HuH-7.5 (cell line): Measurements from ENCODE around the gene CPXM2.
"Not testable (repeated sequence)": the region's sequence is repeated elsewhere in the genome, so short reads cannot be mapped to it uniquely, and the experiment has no call there.

Experiments used
- DNase-seq: peaks from one replicate; pipeline ENCODE4 v3.0.0; 2011; ENCODE audit warnings: low spot score

CPXM2 gene

DNA sequence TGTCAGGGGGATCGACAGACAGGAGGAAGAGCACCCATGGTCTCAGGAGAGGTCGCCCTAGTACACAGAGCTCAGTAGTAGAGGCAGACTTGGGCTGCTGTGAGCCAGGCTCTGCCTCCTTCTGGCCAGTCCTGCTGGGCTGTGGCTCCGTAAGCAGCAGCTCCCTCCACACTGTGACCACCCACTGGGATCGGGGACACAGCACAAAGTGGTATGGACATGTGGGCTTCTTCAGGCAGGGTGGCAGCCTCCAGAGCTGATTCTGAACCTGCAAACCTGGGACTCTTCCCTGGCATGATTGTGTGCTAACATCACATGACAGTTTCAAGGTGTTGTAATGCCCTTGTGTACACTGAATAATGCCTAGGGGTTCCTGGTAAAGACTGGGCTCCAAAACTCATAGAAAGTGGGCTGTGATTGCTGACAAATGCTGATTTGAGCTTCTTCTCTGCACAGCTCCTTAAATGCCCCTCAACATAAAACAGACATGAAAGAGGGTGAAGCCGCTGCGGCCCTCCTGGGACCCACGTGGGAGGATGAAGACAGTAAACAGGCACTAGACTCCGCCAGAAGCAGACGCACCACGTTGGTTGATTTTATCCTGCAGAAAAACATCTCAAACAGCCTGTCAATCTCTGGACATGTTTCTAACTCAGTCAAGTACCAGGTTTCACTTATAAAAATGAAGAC is 148.7 kb downstream of the CPXM2 start:
- no peak for DNase-seq

DNA sequence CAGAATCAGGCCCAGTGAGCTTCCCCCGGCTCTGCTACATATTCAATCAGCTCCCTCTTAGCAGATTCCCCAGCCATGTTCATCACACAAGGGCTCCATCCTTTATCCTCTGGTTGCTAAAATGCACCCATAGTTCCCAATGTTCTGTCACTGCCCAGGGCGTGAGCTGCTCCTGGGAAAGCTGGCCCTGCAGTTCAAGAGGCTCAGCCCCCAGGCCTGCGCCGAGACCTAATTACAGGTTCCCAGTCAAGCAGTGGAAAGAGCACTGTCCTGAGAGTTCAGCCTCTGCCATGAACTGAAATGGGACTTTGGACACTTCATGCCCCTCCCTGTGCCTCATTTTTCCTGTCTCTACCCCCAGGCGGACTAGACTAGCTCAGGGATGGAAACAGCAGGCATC is 149.9 kb downstream of the CPXM2 start:
- no peak for DNase-seq

DNA sequence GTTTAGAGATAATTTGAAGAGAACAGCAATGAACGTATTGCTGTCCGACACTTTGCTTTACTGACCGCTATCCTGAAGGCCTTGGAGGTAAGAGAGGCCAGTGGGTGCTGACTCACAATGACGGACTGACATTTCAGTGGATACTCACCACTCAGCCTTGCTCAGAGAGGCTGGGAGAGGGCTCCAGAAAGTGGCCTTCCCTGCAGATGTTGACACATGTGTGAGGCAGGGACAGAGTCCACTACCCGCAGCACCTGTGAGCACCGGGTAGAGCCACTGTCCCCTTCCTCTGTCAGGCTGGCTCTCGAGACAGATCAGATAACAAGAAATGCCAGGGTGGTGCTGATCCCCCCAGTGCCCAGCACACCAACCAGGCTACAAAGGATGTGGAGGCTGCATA is 150.5 kb downstream of the CPXM2 start:
- DNase-seq: no peak

DNA sequence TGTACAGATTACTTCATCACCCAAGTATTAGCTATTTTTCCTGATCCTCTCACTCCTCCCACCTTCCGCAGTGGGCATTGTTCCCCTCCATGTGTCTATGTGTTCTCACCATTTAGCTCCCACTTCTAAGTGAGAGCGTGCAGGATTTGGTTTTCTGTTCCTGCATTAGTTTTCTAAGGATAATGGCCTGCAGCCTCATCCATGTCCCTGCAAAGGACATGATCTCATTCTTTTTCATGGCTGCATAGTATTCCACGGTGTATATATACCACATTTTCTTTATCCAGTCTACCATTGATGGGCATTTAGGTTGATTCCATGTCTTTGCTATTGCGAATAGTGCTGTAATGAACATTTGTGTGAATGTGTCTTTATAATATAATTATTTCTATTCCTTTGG is 154.7 kb downstream of the CPXM2 start:
- not testable (repeated sequence) for DNase-seq

DNA sequence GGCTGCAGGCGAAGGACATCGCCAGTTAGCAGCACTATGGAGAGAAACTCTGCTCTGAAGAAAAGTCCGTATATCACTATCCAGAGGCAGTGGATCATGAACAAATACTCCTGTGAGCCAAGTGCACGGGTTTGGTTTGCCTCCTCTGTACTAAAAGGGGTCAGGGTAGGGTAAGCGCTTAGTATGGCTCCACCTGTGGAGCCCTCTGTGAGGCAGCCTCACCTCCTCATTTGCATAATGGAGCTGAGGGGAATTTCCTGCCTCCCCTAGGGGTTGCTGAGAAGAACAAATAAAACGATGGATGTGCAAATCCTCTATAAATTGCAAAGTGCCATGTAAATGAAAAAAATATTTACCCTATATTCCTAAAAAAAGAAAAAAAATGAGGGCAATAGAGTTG is 162.1 kb downstream of the CPXM2 start:
- no peak for DNase-seq

DNA sequence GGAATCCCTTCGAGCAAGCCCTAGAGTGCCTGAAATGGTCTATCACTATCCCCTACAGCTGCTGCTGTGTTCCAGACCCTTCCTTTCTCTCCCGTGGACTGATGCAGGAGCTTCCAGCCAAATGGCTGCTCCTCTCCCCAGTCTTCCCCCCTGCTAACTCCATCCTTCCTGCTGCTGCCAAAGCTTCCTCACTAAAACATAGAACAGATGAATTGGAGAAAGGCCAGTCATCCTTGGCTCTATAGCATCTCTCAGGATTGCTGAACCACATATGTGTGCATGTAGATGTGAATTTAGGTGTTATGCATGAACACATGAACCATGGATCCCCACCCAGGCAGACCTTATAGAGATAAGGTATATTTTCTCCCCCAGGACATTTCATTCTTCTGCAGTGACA is 164.8 kb downstream of the CPXM2 start:
- no peak for DNase-seq

DNA sequence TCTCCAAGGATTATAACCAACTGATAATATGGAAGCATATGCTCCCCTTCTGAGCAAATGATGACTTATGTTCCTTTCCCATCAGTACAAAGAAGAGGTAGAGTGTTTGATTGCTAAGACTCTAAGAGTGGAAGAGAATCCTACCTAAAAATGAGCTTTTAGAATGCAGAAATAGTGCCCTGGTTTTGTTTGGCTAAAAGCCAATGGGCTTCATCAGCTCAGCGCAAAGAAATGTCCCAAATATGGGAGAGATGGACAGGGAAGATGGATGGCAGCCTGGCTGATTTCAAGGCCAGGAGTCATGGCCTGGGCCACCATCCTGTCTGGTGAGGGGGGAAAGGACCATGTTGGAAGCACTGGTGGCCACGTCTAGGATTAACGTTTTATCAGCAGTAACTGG is 165.2 kb downstream of the CPXM2 start:
- DNase-seq: no peak

DNA sequence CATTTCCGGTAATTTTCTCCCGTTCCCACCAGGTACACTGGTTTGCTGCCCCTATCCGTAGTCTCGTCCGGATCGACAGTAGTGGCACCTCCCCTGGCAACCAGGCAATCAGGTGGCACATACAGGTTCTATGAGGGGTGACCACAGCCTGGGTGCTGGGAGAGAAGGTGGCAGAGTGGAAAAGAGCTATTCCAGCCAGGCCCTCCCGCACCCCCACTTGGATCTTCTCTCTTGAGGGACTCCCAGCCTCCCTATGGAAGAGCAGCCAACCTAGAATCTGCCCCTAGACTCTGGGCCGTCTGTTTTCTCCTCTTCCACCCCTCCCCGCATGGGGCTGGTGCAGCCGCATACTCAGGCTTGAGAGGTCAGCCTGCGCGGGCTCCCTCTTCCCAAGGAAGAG is 166.9 kb downstream of the CPXM2 start:
- DNase-seq: no peak

DNA sequence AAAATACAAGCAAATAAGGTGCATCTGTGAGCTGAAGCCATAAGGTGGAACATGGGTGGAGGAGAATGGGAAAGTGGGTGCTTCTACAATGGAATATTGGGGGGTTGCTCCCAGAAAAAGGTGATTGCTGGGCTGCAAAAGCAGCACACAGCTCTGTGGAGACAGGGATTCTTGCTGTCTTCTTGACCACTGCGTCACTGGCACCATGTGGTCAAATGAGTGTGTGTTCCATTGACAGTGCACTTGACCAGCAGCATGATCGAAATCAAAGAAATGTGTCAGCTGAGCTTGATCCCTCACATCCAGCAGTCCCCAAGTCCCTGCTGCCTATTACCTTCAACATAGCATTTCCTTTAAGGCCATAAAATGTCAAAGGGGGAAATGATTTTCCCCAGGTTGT is 169.3 kb downstream of the CPXM2 start:
- DNase-seq: no peak

DNA sequence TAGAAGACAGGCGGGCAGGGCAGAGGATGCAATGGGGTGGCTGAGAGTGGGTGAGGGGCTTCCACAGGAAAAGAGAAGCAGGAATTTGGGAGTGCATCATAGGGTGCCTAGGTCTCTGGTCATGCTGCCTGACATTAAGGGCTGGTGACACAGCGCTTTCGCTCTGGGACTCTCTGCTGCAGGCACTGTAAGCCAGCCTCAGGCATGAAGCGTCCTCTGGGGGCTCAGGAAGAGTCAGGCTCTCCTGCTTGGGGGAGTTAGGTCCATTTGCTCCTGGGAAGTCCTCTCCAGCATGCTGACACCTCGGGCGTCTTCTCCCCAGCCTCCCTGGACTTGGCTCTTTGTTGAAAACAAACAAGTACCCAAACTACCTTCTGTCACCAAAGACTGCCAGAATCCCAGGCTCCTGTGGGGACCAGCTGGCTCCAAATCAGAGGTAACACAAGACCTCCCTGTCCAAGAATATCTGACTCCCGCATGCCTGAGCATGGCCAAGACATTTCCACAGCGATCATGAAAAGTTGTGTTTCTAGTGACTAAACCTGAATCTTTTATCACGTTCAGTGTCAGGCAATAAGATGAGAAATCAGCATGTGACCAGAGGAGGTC is 170.1 kb downstream of the CPXM2 start:
- no peak for DNase-seq

DNA sequence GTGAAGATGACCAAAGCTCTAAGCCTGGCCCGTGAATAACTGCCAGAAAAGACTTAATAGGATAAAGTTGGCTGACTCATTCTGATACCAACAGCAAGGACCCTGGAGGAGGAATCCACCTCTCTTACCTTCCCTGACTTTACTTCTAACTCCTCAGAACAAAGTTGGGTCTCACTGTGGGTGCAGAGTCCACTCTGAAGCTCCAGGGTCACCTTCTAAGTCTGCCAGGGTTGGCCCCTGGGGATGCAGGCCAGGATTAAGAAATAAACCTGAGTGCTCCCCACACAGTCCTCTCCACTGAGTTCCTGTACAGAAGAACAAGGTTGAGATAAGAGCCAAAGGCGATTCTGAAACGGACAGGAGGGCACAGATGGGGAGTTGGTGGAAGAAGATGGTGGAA is 171.1 kb downstream of the CPXM2 start:
- no peak for DNase-seq

DNA sequence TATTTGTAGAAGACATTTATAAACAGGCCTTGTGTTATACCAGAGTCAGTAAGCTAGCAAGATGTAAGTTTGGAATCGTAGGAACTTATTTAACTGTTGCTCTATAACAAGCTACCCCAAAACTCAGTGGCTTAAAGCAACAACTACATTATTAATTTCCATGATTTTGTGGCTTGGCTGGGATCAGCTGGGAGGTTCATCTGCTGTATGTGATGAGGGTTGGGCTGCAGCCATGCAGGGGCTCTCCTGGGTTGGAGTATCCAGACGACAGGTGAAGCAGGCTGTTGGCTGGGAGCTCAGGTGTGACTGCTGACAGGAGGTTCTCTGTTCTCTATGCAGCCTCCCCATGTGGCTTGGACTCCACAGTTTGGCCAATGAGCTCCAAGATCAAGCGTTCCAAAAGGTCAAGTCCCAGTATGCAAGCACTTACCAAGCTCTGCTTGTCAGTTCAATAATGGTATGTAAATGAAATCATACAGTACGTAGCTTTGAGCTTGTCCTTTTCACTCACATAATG is 173.0 kb downstream of the CPXM2 start:
- DNase-seq: no peak

DNA sequence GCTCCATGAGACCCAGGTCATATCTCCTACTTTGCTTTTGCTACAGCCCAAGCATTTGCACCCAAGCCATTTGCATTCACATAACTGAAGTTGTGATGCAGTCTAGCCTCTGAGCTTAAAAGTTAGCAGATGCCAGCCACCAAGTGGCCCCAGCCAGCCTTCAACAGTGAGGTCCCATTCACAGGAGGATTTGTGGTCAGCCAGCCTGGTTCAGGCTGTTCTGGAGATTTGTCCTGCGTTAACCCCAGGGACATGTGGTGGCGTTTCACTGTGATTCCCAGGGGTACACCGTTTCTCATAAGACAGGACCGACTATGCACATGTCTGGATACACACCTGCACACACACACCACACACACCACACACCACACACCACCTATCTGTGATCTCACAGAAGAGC is 174.3 kb downstream of the CPXM2 start:
- no peak for DNase-seq

DNA sequence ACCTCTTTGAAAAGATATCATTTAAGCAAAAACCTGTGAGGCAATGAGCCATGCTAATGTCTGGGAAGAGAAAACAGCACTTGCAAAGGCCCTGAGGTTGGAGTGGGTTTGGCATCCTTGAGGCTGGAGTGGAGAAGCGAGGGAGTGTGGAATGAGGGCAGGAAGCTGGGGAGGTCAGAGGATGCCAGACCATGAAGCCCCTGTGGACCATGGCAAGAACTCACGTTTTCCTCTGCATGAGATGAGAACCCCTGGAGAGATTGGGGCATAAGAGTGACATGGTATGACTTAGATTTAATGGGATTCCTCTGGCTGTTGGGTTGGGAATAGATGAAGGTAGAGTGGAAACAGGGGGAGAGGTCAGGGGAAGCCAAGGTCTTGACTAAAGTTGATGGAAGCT is 176.1 kb downstream of the CPXM2 start:
- DNase-seq: no peak

DNA sequence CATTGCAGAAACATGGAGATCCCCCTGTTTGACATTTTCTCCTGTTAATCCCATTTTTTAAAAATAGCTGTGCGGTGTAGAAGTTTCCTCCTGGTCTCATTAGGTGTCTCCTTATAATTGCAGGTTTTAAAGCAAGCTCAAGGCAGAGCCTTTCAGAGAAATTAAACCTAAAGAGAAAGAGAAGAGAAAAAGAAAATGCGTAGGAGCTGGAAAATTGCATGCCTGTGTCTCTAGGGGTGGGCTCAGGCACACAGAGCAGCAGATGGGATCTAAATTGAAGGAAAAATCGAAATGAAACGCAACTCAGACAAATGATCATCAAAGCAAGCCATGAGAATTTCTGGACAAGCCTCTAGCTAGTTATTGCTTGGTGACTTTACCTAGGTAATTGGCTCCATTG is 185.4 kb downstream of the CPXM2 start:
- DNase-seq: no peak

DNA sequence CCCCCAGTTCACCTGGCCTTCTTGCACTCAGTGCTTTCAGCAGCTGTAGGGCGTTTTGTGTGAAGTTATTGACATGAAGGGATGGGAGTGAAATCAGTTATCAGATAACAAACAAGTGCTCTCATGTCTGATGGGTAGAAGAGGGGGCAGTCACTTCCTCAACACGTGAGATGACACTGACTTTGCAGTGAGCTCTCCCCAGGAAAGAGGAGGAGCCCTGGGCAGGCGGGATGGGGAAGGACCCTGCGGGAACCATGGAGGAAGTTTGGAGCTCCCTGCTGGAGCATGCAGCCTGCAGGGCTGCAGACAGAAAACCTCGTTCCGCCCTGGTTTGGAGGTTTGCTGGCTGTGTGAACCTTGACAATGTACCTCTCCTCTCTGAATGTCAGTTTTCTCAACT is 186.8 kb downstream of the CPXM2 start:
- DNase-seq: no peak

DNA sequence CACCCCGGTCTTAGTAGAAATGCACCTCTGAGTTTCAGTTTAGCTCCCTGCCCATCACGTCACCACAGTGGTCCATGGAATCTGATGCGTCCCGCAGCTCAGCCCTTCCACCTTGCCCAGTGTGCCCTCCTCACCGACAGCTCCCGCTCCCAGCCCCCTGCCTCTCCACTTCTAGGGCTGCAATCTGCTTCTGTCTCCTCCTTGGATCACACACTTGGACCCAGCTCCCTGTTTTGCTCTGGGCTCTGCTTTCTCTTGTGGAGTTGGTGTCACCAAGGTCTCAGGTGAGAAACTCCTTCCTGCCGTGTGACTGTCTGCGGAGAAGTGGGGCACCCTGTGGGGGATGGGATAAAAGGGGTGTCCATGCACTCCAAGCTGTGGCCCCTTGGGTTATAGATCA is 187.5 kb downstream of the CPXM2 start:
- DNase-seq: no peak

DNA sequence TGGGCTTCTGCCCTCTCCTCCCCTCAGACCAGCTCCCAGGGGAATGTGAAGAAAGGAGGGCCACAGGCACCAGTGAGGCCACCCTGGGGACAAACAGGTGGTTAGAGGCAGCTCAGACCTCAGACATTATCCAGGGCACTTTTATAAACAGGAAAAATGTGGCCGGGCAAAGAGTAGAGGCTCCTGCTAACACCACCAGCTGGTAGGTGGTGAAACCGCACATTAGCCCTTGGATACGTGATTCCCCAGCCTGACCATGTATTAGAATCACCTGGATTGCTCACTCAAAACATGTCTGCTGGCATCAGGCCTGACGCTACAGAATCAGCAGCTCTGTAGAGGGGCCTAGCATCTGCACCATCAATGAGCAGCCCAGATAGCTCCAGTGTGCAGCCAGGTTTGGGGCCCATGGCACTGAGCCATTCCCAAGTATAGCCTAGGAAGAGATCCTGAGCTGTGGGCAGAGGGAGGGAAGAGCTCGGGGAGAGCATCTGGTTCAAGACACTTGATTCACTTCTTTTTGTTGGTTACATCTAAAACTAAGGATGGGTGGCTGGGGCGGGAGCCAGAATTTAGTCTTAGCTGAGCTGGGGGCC is 188.3 kb downstream of the CPXM2 start:
- DNase-seq: no peak
